ENCODE results near the gene CPT1B.
"Not testable (repeated sequence)": the region's sequence is repeated elsewhere in the genome, so short reads cannot be mapped to it uniquely, and the experiment has no call there.

CPT1B gene

DNA sequence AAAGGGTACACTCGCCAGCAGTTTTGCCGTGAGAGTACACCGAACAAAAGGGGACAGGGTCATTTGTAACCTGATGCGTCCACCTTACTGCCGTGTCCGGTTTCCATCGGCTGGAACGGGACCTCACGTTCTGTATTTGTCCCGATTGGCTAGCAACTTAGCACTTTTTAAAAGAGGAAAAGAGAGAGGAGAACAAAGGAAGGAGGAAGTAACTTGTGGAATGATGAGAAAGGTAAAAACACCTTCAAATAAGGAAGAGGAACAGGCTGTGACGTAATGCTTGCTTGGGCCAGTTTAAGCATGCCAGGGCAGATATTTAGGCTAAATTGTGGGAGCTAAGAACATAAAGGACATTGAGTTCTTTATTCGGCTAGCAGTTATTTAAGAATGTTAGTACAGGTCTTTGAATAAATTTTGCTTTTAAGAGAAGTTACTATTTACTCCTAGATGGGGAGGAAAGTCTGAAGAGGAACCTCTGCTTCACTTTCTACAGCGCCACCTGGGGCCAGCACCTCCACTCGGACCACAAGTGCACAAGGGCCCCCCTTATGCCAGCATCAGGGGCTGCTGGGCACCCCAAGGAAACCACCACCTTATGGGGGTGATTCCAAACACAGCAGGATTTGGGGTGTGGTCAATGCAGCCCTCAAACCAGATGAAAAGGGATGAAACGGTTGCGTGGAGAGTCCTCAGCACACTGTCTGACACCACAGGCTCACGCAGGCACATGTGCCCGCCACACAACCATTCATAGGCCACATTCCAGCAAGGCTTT, 43.9 kb upstream of the CPT1B start:
- H3K9me3 ChIP-seq (replicated peaks in 1 of 2; ENCODE audit: control insufficient read depth in 2 of 2, insufficient read depth in 1 of 2, low read depth in 1 of 2, low read length in 2 of 2), result no peaks in the 10 kb centered on the region
- no peak overlapping the region for H2BK120ac ChIP-seq (ENCODE audit: low read depth, low read length)
- no peak for DNase-seq (ENCODE audit: low spot score)
- peak overlapping the region; percentile 50 for H3K9ac ChIP-seq (ENCODE audit: low read depth, low read length, poor library complexity)
- H2AFZ ChIP-seq (ENCODE audit: low read length), result peak overlapping the region; percentile 48
- no CpG with 5 or more reads among the region's 18 CpGs for WGBS, 2 donors (ENCODE audit: extremely low coverage in 2 of 2, insufficient read length in 2 of 2, insufficient replicate concordance in 1 of 2)
- peak overlapping the region; percentile 95 for H3K18ac ChIP-seq (ENCODE audit: low read length)
- peaks cover 0 to 2% (median 0%) of the 10 kb centered on the region in 3 experiments for H3K27me3 ChIP-seq (ENCODE audit: control insufficient read depth in 3 of 3, insufficient read depth in 3 of 3, low read depth in 1 of 3, low read length in 3 of 3)
- H3K4me3 ChIP-seq (ENCODE audit: low read length in 2 of 2), result peak overlapping the region in 1 of 2 donors; percentile 24
- peak overlapping the region; percentile 96 for H2AK5ac ChIP-seq (ENCODE audit: low read depth, low read length)
- peak overlapping the region; percentile 67 for H3K27ac ChIP-seq (replicated peaks; ENCODE audit: low read length)
- peak overlapping the region; percentile 86 for H3K4ac ChIP-seq (ENCODE audit: low read length)
- peaks cover 2% of the 10 kb centered on the region for H3K79me1 ChIP-seq (ENCODE audit: low read depth, low read length)
- H3K4me1 ChIP-seq (ENCODE audit: control insufficient read depth in 2 of 2, insufficient read depth in 1 of 2, low read depth in 1 of 2, low read length in 2 of 2), result peaks cover 22% of the 10 kb centered on the region in 2 donors
- no peak overlapping the region for H2BK12ac ChIP-seq (ENCODE audit: low read length)
- peak overlapping the region; percentile 43 for H3K4me2 ChIP-seq (ENCODE audit: insufficient read depth, low read length, poor library complexity, severe bottlenecking)
- peak overlapping the region; percentile 99 for H4K8ac ChIP-seq (ENCODE audit: low read depth, low read length)
- no peak overlapping the region for H4K91ac ChIP-seq (ENCODE audit: low read depth, low read length, poor library complexity)
- H2BK15ac ChIP-seq (ENCODE audit: low read length), result peak overlapping the region; percentile 46
- H2BK5ac ChIP-seq (ENCODE audit: low read length), result no peak overlapping the region
- H3K36me3 ChIP-seq (replicated peaks in 1 of 2; ENCODE audit: control insufficient read depth in 2 of 2, insufficient read depth in 2 of 2, low read length in 2 of 2), result no peaks in the 10 kb centered on the region
- no peak overlapping the region for H3K14ac ChIP-seq (ENCODE audit: low read length)
- H3K23ac ChIP-seq (ENCODE audit: low read depth, low read length, poor library complexity), result peak overlapping the region; percentile 76

DNA sequence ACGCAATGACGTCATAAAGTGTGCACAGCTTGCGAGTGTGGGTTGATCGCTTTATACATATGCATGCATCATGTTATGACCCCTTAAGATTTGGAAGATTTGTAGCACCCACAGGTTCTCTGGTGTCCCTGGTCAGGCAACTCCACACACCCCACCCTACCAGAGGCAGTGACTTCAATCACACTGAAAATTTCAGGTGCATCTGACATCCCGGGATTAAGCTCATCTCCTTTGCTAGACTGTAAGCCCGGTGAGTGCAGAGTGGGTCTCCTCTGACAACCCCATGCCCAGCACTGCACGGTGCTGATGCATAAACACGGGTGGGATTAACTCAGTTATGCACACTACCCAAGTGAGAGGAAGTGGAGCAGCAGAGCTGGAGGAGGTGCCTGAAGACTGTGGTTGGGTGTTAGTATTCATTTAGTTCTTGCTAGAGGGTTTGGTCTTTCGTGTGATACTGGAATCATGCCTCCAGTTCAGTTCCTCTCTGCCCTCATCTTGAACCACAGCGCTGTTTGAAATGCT, 43.2 kb upstream of the CPT1B start:
- H2BK12ac ChIP-seq (ENCODE audit: low read length), result no peak overlapping the region
- no peak overlapping the region for H4K91ac ChIP-seq (ENCODE audit: low read depth, low read length, poor library complexity)
- no peak overlapping the region for H2BK120ac ChIP-seq (ENCODE audit: low read depth, low read length)
- peak overlapping the region in 1 of 2 donors; percentile 3 for H3K4me3 ChIP-seq (ENCODE audit: low read length in 2 of 2)
- H2AFZ ChIP-seq (ENCODE audit: low read length), result peak overlapping the region; percentile 48
- WGBS, 2 donors (ENCODE audit: extremely low coverage in 2 of 2, insufficient read length in 2 of 2, insufficient replicate concordance in 1 of 2), result no CpG with 5 or more reads among the region's 10 CpGs
- peaks cover 21 to 22% of the 10 kb centered on the region in 2 donors for H3K4me1 ChIP-seq (ENCODE audit: control insufficient read depth in 2 of 2, insufficient read depth in 1 of 2, low read depth in 1 of 2, low read length in 2 of 2)
- no peak overlapping the region for H4K8ac ChIP-seq (ENCODE audit: low read depth, low read length)
- H3K9ac ChIP-seq (ENCODE audit: low read depth, low read length, poor library complexity), result no peak overlapping the region
- H3K36me3 ChIP-seq (replicated peaks in 1 of 2; ENCODE audit: control insufficient read depth in 2 of 2, insufficient read depth in 2 of 2, low read length in 2 of 2), result no peaks in the 10 kb centered on the region
- peak overlapping the region; percentile 67 for H3K27ac ChIP-seq (replicated peaks; ENCODE audit: low read length)
- H3K27me3 ChIP-seq (ENCODE audit: control insufficient read depth in 3 of 3, insufficient read depth in 3 of 3, low read depth in 1 of 3, low read length in 3 of 3), result peaks cover 0 to 2% (median 0%) of the 10 kb centered on the region in 3 experiments
- peak overlapping the region; percentile 35 for H2AK5ac ChIP-seq (ENCODE audit: low read depth, low read length)
- peak overlapping the region; percentile 20 for H2BK15ac ChIP-seq (ENCODE audit: low read length)
- peak overlapping the region; percentile 21 for H3K18ac ChIP-seq (ENCODE audit: low read length)
- H3K4me2 ChIP-seq (ENCODE audit: insufficient read depth, low read length, poor library complexity, severe bottlenecking), result peak overlapping the region; percentile 43
- H3K14ac ChIP-seq (ENCODE audit: low read length), result peak overlapping the region; percentile 22
- H3K23ac ChIP-seq (ENCODE audit: low read depth, low read length, poor library complexity), result no peak overlapping the region
- H2BK5ac ChIP-seq (ENCODE audit: low read length), result peak overlapping the region; percentile 29
- no peaks in the 10 kb centered on the region for H3K79me1 ChIP-seq (ENCODE audit: low read depth, low read length)
- H3K9me3 ChIP-seq (replicated peaks in 1 of 2; ENCODE audit: control insufficient read depth in 2 of 2, insufficient read depth in 1 of 2, low read depth in 1 of 2, low read length in 2 of 2), result no peaks in the 10 kb centered on the region
- H3K4ac ChIP-seq (ENCODE audit: low read length), result no peak overlapping the region
- DNase-seq (ENCODE audit: low spot score), result no peak

DNA sequence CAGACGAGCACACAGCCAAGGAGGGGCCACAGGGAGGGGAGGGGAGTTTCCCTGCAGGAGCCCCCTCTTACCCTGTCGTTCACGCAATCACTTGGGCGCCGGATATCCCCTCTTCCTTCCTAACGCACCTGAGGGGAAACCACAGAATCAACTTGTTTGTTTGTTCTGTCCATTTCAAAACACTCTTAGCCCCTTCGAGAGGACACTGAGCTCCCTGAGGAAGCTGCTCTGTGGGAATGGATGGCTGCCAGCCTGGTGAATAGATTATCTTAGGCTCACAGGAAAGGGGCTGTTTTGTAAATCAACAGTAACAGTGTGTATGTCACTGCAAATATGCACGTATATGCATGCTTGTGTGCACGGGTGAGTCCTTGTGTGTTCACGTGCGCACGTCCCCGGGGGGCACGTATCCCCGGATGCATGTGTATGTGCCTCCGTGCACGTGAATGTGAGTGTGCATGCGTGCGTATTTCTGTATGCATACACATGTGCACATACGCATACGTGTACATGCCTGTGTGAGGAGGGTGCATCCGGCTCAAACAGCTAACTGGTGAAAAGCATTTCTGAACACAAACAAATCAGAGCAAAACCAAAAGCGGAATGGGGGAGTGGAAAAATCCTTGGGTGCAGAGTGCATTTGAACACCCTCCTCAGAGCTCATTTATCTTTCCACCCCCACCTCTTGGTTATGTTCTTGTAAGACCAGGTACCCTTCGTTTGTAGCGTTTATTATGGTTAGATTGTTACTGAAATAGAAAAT, 42.5 kb upstream of the CPT1B start:
- DNase-seq (ENCODE audit: low spot score), result no peak
- H3K4me2 ChIP-seq (ENCODE audit: insufficient read depth, low read length, poor library complexity, severe bottlenecking), result peak overlapping the region; percentile 15
- H3K9me3 ChIP-seq (replicated peaks in 1 of 2; ENCODE audit: control insufficient read depth in 2 of 2, insufficient read depth in 1 of 2, low read depth in 1 of 2, low read length in 2 of 2), result no peaks in the 10 kb centered on the region
- H3K79me1 ChIP-seq (ENCODE audit: low read depth, low read length), result no peaks in the 10 kb centered on the region
- no peak overlapping the region for H4K8ac ChIP-seq (ENCODE audit: low read depth, low read length)
- no peak overlapping the region for H3K4me3 ChIP-seq (ENCODE audit: low read length in 2 of 2)
- no peak overlapping the region for H3K14ac ChIP-seq (ENCODE audit: low read length)
- H3K23ac ChIP-seq (ENCODE audit: low read depth, low read length, poor library complexity), result no peak overlapping the region
- H2BK120ac ChIP-seq (ENCODE audit: low read depth, low read length), result no peak overlapping the region
- peaks cover 0 to 2% (median 0%) of the 10 kb centered on the region in 3 experiments for H3K27me3 ChIP-seq (ENCODE audit: control insufficient read depth in 3 of 3, insufficient read depth in 3 of 3, low read depth in 1 of 3, low read length in 3 of 3)
- H2BK12ac ChIP-seq (ENCODE audit: low read length), result peak overlapping the region; percentile 2
- no peak overlapping the region for H4K91ac ChIP-seq (ENCODE audit: low read depth, low read length, poor library complexity)
- no peak overlapping the region for H2BK15ac ChIP-seq (ENCODE audit: low read length)
- no peak overlapping the region for H2BK5ac ChIP-seq (ENCODE audit: low read length)
- peak overlapping the region; percentile 67 for H2AFZ ChIP-seq (ENCODE audit: low read length)
- WGBS, 2 donors (ENCODE audit: extremely low coverage in 2 of 2, insufficient read length in 2 of 2, insufficient replicate concordance in 1 of 2), result no CpG with 5 or more reads among the region's 25 CpGs
- H2AK5ac ChIP-seq (ENCODE audit: low read depth, low read length), result no peak overlapping the region
- H3K27ac ChIP-seq (replicated peaks; ENCODE audit: low read length), result no peak overlapping the region
- no peak overlapping the region for H3K4ac ChIP-seq (ENCODE audit: low read length)
- no peak overlapping the region for H3K18ac ChIP-seq (ENCODE audit: low read length)
- H3K36me3 ChIP-seq (replicated peaks in 1 of 2; ENCODE audit: control insufficient read depth in 2 of 2, insufficient read depth in 2 of 2, low read length in 2 of 2), result no peaks in the 10 kb centered on the region
- H3K4me1 ChIP-seq (ENCODE audit: control insufficient read depth in 2 of 2, insufficient read depth in 1 of 2, low read depth in 1 of 2, low read length in 2 of 2), result peaks cover 21 to 22% of the 10 kb centered on the region in 2 donors
- no peak overlapping the region for H3K9ac ChIP-seq (ENCODE audit: low read depth, low read length, poor library complexity)

- H3K4ac ChIP-seq (ENCODE audit: low read length); H4K91ac ChIP-seq (ENCODE audit: low read depth, low read length, poor library complexity); H3K79me1 ChIP-seq (ENCODE audit: low read depth, low read length); DNase-seq (ENCODE audit: low spot score); H3K4me1 ChIP-seq (ENCODE audit: control insufficient read depth in 2 of 2, insufficient read depth in 1 of 2, low read depth in 1 of 2, low read length in 2 of 2); H3K23ac ChIP-seq (ENCODE audit: low read depth, low read length, poor library complexity); H3K36me3 ChIP-seq (replicated peaks in 1 of 2; ENCODE audit: control insufficient read depth in 2 of 2, insufficient read depth in 2 of 2, low read length in 2 of 2); H3K18ac ChIP-seq (ENCODE audit: low read length); H3K14ac ChIP-seq (ENCODE audit: low read length); H3K4me3 ChIP-seq (ENCODE audit: low read length in 2 of 2); H3K27me3 ChIP-seq (ENCODE audit: control insufficient read depth in 3 of 3, insufficient read depth in 3 of 3, low read depth in 1 of 3, low read length in 3 of 3); H3K4me2 ChIP-seq (ENCODE audit: insufficient read depth, low read length, poor library complexity, severe bottlenecking); H3K27ac ChIP-seq (replicated peaks; ENCODE audit: low read length); H3K9ac ChIP-seq (ENCODE audit: low read depth, low read length, poor library complexity); H2BK5ac ChIP-seq (ENCODE audit: low read length); H2BK120ac ChIP-seq (ENCODE audit: low read depth, low read length); H2AK5ac ChIP-seq (ENCODE audit: low read depth, low read length); H3K9me3 ChIP-seq (replicated peaks in 1 of 2; ENCODE audit: control insufficient read depth in 2 of 2, insufficient read depth in 1 of 2, low read depth in 1 of 2, low read length in 2 of 2); H4K8ac ChIP-seq (ENCODE audit: low read depth, low read length); H2BK15ac ChIP-seq (ENCODE audit: low read length); H2BK12ac ChIP-seq (ENCODE audit: low read length); H2AFZ ChIP-seq (ENCODE audit: low read length): not testable (repeated sequence)
- no CpG with 5 or more reads among the region's 3 CpGs for WGBS, 2 donors (ENCODE audit: extremely low coverage in 2 of 2, insufficient read length in 2 of 2, insufficient replicate concordance in 1 of 2)
Measured at GRCh38 chr22:50614296-50614695, 36.1 kb upstream of the CPT1B start.
